ENCODE results near the gene TMPRSS2. TPM values are rescaled to one million over a fixed set of nuclear protein-coding genes. Genes with fewer than 3 reads are reported as not detected.
A peak's percentile ranks its signal among the peaks of the same experiment; 100 is the strongest.

Gene TMPRSS2
- total and polyA plus RNA-seq, 2 of the 13 experiments (the other 11 are each of a cell fraction or from before 2014, with no cell fraction given) = 1.7 to 1.8 TPM

GRCh38 chr21:41497788-41498187, 10.2 kb downstream of the TMPRSS2 start (continued):
- TF ChIP-seq ISL2 (CRISPR knock-in tag; IDR thresholded peaks at IDR 0.05) (no peak), PHF21A (CRISPR knock-in tag; IDR thresholded peaks at IDR 0.05) (peak; percentile 34; the same call in 1 of the 2 replicates), DMTF1 (CRISPR knock-in tag; IDR thresholded peaks at IDR 0.05) (no peak), HNF1B (CRISPR knock-in tag; IDR thresholded peaks at IDR 0.05) (0 out of 2 replicates have a peak, but pooled peaks have one; percentile 35), FOXA3 (CRISPR knock-in tag; IDR thresholded peaks at IDR 0.05) (0 out of 2 replicates have a peak, but pooled peaks have one; percentile 34), SOX5 (CRISPR knock-in tag; IDR thresholded peaks at IDR 0.05; ENCODE audit: borderline replicate concordance) (peak; percentile 82), ZMAT5 (CRISPR knock-in tag; IDR thresholded peaks at IDR 0.05; ENCODE audit: borderline replicate concordance, low read depth) (no peak), HNF1A (IDR thresholded peaks at IDR 0.05; ENCODE audit: low read depth) (peak; percentile 76), HNF1A (CRISPR knock-in tag; IDR thresholded peaks at IDR 0.05; ENCODE audit: borderline replicate concordance) (peak; percentile 43; the same call in 1 of the 2 replicates), SALL1 (CRISPR knock-in tag; IDR thresholded peaks at IDR 0.05) (peak; percentile 50; the same call in 1 of the 2 replicates), CREM (IDR thresholded peaks at IDR 0.05) (no peak), CREM (CRISPR knock-in tag; IDR thresholded peaks at IDR 0.05) (no peak), SCMH1 (CRISPR knock-in tag; IDR thresholded peaks at IDR 0.05; ENCODE audit: borderline replicate concordance) (no peak), HNF4A (CRISPR knock-in tag; IDR thresholded peaks at IDR 0.05) (0 out of 2 replicates have a peak, but pooled peaks have one; percentile 5), IKZF4 (CRISPR knock-in tag; IDR thresholded peaks at IDR 0.05; ENCODE audit: borderline replicate concordance, low read depth, not compliant biosample characterization) (no peak), SMAD1 (CRISPR knock-in tag; IDR thresholded peaks at IDR 0.05; ENCODE audit: borderline replicate concordance, low read depth) (no peak), PAXIP1 (CRISPR knock-in tag; conservative IDR thresholded peaks at IDR 0.05) (peak; percentile 45; the same call in 1 of the 2 replicates), NR2F6 (IDR thresholded peaks at IDR 0.05) (peak; percentile 32; the same call in 1 of the 2 replicates), NR2F6 (CRISPR knock-in tag; IDR thresholded peaks at IDR 0.05) (no peak)

Measured in HepG2 (cell line).